HG03066 (cell line): ENCODE results near the gene TMEM86B.
"Not testable (repeated sequence)": the region's sequence is repeated elsewhere in the genome, so short reads cannot be mapped to it uniquely, and the experiment has no call there.

Experiments
- ATAC-seq: cut with Tn5 transposase; IDR thresholded peaks from one replicate; pipeline ENCODE4 v1.9.1; 2021; ENCODE audit warnings: low read depth; ENCODE audit not compliant: unreplicated experiment

TMEM86B gene

DNA sequence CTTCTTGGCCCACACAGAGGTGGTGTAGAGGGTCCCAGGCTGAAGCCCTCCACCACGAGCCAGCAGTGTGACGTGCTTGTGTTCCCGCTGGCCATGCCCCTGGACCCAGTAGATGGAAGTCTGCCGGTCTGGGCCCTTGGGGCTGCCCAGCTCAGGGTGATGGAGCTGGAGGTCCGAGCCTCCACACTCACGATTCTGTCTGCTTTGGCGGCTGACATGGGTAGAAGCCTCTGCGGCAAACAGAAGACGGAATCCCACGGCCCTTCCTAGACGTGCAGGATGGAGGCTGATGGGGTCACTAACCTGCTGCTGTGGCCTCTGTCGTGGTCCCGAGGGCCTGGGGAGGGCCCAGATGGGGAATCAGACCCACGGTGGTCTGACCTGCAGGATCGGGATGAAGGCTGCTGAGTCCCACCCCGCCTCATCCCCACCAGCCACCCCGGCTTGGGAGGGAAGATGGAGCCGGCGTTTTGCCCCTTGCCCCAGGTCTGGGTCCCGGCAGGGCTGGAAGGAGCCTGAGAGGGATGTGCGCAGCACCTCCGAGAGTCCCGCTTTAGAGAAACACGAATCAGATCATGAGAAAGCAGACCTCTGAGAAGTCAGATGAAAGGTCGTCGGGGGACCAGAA lies 4.4 kb downstream of the TMEM86B start:
- ATAC-seq = no peak

DNA sequence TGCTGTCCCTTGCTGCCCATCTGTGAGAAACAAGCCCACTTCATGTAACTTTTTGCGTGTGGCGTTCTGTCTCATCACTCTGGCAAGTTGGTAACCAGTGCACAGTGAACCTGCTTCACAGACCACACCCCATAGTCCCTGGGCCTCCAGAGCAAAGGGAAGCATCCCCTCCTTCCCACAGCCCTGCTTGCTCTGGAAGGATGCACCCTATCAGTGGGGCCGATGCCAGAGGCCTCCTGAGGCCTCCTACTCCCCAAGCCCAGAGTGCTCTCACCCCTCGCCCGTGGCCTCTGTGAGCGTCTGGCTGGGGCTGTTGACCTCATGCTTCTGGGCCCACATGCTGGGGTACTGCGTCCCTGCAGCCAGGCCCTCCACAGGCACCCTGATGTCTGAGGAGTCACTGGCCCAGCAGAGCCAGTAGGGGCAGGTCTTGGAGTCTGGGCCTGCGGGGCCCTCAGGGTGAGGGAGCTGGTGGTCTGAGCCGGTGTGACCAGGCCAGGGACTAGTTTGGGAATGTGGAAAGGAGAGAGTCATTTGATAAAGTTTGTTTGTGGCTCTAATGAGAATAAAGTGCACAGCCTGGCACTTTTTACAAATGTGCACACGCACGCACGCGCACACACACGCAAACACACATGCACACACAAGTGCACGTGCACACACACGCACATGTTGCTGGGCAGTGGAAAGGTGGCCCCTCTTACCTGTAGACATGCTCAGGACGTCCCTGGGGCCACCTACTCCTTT lies 5.1 kb downstream of the TMEM86B start:
- ATAC-seq = no peak

DNA sequence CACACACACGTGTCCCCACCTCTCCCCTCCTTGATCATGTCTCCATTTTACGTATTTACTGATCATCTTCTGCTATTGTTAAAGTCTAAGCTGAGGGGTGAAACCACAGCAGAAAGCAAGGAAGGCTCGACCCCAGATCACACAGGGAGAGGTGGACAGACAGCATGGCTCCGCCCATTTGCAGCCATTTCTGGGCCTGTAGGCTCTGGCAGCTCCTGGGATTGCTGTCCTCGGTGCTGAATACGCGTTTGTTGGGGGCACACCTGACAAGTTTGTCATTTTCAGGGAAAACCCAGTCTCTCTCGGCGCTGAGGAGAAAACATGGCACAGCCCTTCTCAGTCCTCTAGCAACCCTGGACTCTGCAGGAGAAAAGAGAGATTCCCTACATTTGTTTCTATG lies 8.0 kb downstream of the TMEM86B start:
- no peak for ATAC-seq

DNA sequence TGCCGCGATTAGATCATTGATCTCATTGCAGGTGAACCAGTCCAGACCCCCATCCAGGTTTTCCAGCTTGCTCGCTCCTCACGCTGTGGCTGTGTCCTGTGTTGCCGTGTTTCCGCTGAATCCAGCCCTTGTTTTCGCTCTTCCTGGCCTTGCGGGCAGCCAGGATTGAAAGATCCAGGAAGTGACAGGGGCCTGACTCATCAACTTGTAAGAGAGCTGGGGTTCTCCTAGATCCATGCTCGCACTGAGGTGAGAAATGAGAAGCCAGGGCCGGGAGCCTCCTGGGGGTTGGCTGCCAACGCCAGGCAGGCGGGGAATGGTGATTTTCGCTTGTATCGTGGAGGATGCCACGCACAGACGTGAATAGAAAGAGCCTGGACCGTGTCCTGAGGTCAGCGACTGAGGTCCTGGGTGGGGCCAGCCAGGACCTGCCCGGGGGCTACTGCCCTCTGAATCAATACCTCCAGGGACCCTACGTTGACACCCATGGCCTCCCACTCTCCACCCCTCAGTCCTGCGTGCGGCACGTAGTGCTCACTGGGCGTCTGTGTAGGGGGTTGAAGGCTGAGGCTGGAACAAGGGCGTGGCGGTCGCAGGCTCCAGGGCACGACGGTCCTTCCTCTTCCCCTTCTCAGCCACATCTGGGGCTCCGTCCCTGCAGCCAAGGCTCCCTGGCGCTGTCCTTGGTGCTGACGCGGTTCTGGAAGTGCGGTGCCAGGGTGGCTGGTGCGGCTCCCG lies 11.9 kb downstream of the TMEM86B start:
- no peak for ATAC-seq

DNA sequence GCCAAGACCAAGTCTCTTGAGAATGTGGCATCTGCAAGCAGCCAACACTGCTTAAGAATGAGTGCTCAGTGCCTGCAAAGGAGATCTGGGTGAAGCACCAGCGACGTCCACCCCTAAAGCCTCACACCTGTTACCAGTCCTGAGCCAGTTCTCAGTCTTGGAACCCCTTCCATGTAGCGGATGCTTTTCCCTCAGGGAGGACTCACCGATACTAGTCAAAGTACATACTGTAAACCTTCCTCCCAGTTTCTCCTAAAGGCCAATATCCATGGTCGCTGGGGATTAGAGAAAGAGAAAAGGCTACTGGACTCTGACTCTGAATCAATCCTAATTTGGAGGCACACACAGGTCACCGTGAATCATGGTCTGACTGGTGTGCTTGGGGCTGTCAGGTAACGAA lies 15.0 kb downstream of the TMEM86B start:
- ATAC-seq = no peak

DNA sequence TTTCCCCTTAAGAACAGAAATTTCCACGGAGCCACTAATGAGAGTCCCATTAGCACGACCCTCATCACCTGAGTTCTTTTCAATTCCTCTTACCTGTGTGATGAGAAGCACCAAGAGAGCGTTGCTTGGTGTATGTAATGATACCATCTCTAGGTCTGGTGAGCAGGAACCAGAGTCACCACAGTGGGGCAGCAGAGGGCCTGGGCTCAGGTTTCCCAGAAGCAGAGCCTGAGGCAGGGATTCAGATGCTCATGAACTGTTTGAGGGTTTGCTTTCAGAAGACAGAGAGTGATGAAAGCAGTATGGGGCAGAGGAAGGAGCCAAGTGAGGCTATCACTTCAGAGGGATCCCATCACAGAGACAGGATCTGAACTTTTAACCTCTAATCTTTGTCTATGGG lies 16.1 kb downstream of the TMEM86B start:
- ATAC-seq = no peak

DNA sequence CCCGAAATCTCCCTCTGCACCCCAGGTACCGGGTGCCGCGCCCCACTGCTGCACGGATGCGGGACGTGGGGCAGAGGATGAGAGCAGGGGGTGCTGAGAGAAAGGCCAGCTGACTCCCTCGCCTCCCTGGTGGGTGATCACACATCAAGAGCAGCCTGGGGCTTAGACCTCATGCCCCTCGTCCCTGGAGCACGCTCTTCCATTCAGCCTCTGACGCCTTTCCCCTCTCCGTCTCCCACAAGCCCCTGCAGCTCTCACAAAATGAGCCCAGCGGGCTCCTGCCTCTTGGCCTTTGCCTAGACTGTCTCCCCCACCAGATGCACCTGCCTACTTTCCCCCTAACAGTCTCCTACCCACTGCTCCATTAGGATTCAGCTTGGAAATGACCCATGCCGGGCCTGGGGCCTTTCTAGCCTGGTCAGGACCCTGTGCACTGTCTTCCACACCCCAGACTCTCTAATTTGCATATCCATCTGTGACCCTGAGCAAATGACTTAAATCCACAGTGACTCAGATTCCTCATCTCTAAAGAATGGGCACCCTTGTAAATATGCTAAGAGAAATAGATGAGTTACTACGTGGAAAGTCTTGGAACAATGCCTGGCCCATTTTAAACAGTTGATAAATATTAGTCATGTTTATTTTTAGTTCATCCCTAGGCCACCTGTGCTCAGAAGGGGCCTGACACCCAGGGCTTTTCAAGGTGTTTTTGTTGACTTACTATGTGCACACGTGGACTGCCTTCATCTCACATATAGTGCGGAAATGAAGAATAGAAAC lies 18.7 kb downstream of the TMEM86B start:
- ATAC-seq = no peak

DNA sequence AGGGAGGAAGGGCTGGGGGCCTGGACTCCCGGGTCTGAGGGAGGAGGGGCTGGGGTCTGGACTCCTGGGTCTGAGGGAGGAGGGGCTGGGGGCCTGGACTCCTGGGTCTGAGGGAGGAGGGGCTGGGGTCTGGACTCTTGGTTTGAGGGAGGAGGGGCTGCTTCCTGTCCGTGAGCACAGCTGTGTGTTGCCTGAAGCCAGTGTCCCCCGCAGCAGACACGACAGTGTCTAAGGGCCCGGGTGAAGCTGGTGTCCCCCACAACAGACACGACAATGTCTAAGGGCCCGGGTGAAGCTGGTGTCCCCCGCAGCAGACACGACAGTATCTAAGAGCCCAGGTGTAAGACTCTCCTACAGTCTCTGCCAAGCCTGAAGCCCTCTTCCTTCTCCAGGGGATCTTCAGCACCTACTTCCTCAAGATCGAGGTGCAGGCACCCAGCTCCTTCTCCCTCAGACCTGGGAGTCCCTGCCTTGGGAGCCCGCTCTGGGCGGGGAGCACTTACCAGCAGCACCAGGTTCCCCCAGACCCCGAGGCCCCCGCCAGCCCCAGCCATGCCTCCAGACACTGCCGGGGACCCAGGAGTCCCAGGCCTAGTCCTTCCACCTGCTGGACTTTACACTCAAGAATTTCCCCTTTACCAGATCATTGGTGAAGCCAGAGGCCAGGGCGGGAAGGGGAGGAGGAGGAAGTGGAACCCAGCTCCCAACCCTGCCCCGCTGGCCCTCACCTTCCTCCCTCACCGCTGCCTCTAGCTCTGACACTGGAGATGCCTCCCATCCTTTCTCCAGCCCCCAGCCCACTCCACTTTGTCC lies 19.5 kb downstream of the TMEM86B start, which contains the start of gene PTPRH:
Gene PTPRH, minus strand, starts transcription at position 622 of the 813 bp plus-strand sequence. Its CDS starts 68 bp downstream, at position 554.
- ATAC-seq = no peak

DNA sequence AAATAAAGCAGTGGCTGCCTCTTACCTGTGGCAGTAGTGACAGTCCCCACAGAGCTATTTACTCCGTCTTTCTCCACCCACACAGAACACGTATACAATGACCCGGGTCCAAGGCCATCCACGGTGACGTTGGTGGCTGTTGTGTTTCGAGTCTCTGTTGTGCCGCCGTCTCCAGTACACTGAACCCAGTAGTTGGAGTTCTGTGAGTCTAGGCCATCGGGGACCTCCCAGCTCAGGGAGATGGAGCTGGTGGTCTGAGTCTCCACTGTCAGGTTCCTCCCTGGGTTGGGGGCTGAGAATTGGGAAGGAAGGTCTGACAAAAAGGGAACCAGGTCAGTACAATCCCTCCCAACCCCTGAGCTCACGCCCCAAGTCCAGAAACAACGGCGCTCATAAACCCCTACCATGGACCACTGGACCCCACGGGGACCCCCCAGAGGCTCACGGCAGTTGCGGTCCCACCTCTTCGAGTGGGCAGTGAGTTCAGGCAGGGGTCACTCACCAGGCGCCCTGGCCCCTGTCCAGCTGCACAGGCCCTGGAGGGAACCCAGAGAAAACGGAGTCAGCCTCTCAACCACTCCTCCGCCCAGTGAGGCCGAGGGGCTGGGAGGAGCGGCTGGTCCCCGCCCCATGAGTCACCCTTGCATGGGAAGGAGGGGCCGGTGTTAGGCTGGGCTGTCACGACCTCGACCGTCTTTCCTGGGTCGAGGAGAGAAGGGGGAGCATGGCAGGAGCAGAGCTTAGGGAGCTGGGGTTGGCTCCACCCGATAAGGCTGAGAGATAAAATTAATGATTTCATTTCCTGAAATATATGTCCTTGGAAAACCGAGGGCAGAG lies 21.7 kb downstream of the TMEM86B start:
- ATAC-seq = no peak

DNA sequence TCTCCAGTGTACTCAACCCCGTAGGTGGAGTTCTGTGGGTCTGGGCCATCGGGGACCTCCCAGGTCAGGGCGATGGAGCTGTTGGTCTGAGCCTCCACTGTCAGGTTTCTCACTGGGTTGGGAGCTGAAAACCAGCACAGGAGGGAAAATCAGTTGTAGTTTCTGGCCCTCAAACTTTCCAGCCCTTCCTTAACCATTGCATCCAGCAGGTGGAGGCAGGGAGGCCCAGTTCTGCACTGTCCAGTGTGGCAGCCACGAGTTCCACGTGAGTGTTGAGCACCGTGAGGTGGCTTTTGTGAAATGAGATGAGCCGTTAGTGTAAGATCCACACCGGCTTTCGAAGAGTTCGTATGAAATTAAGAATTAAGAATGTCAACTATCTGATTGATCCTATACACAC lies 26.4 kb downstream of the TMEM86B start:
- not testable (repeated sequence) for ATAC-seq

DNA sequence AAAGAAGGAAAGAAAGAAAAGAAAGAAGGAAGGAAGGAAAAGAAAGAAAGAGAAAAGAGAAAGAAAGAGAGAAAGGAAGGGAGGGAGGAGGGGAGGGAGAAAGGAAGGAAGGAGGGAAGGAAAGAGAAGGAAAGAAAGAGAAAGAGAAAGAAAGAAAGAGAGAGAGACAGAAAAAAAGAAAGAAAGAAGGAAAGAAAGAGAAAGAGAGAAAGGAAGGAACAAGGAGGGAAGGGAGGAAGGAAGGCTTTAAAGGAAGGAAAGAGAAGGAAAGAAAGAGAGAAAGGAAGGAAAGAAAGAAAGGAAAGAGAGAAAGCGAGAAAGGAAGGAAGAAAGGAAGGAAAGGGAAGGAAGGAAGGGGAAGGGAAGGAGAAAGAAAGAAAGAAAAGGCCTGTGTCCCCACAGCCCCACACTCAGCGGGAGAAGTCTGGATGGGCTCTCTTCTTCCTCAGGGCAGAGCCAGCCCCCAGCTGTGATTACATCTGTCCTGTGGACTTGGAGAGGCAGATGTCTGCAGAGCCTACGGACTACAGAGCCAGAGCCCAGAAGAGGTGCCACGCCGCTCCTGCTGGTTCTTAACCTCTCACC lies 28.9 kb downstream of the TMEM86B start:
- no peak for ATAC-seq

DNA sequence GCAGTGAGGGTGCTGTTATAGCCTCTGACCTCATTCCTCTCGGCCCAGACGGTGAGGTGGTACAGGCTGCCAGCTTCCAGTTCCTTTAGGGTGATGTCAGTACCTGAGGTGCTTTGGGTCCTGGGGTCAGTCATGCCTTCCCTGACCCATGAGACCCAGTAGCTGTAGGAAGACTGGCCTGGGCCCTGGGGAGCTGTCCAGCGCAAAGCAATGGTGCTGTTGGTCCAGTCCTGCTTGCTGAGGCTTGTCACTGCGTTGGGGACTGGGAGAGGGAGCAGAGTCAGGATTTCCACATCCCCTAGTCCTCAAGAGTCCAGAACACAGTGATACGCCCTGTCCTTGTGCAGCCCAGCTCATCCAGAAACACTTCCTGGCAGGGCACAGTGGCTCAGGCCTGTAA lies 29.9 kb downstream of the TMEM86B start:
- ATAC-seq = no peak

DNA sequence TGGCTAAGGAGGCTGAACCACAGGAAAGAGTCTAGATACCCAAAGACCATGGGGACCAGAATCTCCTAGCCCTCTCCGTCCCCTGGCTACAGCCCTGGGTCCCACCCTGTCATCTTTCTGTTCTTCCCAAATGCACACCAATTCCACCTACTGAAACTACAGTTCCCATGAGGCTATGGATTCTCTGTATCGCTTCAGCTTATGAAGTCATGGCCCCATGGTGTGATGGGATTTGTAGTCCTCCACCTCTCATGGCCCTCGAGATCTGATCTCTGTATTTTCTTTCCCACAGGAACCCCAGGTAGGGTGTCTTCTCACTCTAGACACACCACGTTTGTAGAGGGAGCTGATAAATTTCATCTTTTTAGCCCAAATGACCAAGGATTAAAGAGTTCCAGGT lies 31.0 kb downstream of the TMEM86B start:
- no peak for ATAC-seq

DNA sequence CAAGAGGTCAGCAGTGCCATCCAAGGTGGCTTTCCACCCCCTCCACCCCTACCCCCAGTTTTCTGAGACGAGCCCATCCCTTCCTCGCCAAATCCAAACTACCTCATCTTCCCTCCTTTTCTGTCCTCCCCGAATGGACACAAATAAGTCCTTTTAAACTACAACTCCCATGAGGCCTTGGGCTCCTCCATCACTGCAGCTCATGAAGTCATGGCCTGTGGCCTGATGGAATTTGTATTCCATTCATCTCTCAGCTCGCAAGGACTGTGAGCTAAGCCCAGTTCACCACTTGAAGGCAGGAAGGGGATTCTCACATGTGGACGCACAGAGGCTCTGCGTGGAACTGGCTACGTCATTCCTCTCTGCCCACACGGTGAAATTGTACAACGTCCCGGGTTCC lies 31.8 kb downstream of the TMEM86B start:
- no peak for ATAC-seq

DNA sequence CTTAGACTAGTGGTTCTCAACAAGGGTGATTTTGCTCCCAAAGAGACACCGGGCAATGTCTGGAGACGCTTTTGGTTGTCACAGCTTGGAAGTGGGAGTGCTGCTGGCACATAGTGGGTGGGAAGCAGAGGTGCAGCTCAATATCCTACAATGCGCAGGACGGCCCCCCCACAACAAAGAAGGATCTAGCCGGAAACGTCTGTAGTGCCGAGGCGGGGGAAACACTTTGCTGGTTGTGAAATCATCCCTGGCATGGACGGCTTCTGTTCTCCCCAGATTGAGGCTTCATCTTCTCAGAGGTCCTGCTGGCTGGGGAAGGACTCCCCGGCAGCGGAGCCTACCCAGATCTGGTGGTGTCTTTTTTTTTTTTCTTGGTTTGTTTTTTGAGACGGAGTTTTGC lies 35.1 kb downstream of the TMEM86B start:
- no peak for ATAC-seq

DNA sequence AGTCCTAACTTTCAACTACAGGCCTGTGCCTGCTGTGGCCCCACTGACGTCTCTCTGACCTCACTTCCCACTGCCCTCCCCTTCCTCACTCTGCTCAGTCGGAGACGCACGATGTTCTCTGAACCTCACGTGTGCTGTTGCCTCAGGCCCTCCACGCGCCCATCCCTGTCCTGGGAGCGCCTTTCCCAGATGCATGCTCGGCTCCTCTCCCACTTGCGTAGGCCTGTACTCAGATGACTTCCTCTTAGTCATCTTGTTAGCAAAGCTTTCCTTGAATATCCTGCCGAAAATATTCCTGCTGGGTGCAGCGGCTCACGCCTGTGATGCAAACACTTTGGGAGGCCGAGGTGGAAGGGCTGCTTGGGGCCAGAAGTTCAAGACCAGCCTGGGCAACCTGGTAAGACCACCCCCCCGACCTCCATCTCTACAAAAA lies 39.1 kb downstream of the TMEM86B start:
- ATAC-seq = no peak

DNA sequence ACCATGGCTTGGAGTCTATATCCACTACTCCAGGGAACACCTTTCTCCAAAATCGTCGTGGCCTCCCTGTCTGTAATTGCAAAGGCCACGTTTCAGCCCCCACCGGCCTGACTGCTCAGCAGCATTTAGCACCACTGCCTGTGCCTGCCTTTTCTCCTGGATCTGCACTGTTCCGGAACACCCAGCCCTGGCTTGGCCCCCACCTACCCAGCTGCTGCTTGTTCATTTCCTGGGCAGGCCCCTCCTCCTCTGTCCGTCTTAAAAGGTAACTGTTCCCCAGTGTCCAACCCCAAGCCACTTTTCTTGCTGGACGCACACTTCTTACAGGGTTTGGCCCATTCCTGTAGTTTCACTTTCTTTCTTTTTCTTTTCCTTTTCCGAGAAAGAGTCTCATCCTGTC lies 39.9 kb downstream of the TMEM86B start:
- ATAC-seq = no peak

DNA sequence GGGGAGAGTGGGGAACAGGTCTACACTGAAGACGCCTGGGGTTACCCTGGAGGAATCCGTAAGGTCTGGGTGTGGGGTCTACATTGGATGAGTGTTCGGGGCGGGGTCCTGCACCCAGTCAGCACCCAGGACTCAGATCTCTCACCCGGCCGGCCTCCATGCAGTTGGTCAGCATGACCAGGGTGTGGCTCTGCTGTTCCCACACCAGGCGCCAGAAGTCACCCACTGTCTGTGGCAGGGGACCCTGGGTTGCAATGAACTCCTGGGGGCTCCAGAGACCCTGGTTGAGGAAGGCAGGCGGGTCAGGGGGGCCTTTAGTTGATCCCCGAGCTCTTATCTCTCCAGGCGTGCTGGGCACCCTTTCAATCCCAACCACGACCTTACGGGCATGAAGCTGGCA lies 42.5 kb downstream of the TMEM86B start:
- no peak for ATAC-seq

DNA sequence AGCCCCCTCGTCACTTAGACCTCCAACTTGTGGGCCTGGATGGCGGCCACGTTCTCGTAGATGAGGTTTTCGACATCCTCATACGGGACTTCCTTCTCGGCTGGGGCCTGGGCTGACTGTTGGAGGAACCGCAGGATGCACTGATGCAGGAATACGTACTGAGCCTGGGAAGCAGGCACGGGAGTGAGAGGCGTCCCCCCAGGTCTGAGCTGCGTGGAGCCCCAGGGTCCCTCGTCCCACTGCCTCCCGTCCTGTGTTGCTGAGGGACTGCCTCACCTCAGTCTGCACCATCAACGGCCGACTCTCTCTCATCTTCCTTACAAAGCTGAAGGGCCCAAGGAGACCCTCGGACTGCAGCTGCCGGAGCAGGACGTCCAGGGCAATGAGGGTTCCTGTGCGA lies 46.8 kb downstream of the TMEM86B start:
- no peak for ATAC-seq
